Tibial nerve (tissue), 4 donors: ENCODE data around the gene PIP5K1B. TPM values are rescaled to one million over a fixed set of nuclear protein-coding genes. Genes with fewer than 3 reads are reported as not detected.

ENCODE experiments used
- DNase-seq, 2 donors: peaks; one replicate each; pipeline ENCODE4 v3.0.0-alpha.2; 2019; ENCODE audit warnings: low spot score in 2 of 2
- H3K27ac ChIP-seq, 4 donors: fragments of 200-600 bp; sonication (generic) in 3 of 4; one replicate each; pipeline ENCODE4 v1.5.1; 2017 to 2019; ENCODE audit warnings: mild to moderate bottlenecking in 1 of 4
- H3K27me3 ChIP-seq, 2 donors: fragments of 200-600 bp; sonication (generic) in 1 of 2; one replicate each; pipeline versions ENCODE4 v1.5.1 to v1.6.0; 2017 to 2019
- H3K36me3 ChIP-seq, 3 donors: fragments of 200-600 bp; sonication (generic); one replicate each; pipeline ENCODE4 v1.5.1; 2018 to 2019
- H3K4me1 ChIP-seq, 4 donors: fragments of 200-600 bp; sonication (generic) in 3 of 4; one replicate each; pipeline ENCODE4 v1.5.1; 2017 to 2019
- H3K4me3 ChIP-seq, 4 donors: fragments of 200-600 bp; sonication (generic) in 3 of 4; one replicate each; pipeline ENCODE4 v1.5.1; 2017 to 2019; ENCODE audit warnings: mild to moderate bottlenecking in 1 of 4, moderate library complexity in 1 of 4
- H3K9me3 ChIP-seq, 4 donors: fragments of 200-600 bp; sonication (generic) in 3 of 4; one replicate each; pipeline ENCODE4 v1.5.1; 2017 to 2019
- EP300 ChIP-seq, 2 donors: sonication (generic); formaldehyde crosslinking; IDR thresholded peaks; one replicate each; pipeline ENCODE4 v1.6.1; 2017; ENCODE audit warnings: antibody characterized with exemption in 2 of 2, mild to moderate bottlenecking in 1 of 2
- POLR2A ChIP-seq, 2 donors: fragments of 450-650 bp; IDR thresholded peaks; one replicate each; pipeline ENCODE4 v1.6.1; 2017; ENCODE audit warnings: antibody characterized with exemption in 2 of 2, mild to moderate bottlenecking in 2 of 2, moderate library complexity in 2 of 2
- WGBS, 2 donors: methylation state at CpG; one replicate each; pipeline ENCODE4 v1.1.5; 2018; 5-methylcytosine and 5-hydroxymethylcytosine counted together
- total RNA-seq, 4 donors: library from RNA; depleted of rRNA; stranded (reverse); fragments of >200 nt; gene quantifications; one replicate each; pipeline ENCODE4 v1.1.0, GENCODE V29; 2016
- TF ChIP-seq, protein P1 (sequence below), 5 experiments: fragments of 200-600 bp in 3 of 5; fragments of 450-650 bp in 2 of 5; sonication (generic) in 3 of 5; IDR thresholded peaks; one replicate each; pipeline ENCODE4 v1.5.1; 2016 to 2019; ENCODE audit warnings: antibody characterized with exemption in 5 of 5, mild to moderate bottlenecking in 3 of 5, moderate library complexity in 2 of 5

PIP5K1B gene
- total RNA-seq, 4 donors from 2014 or later: 0.20 to 6.8 (median 3.5) TPM

DNA sequence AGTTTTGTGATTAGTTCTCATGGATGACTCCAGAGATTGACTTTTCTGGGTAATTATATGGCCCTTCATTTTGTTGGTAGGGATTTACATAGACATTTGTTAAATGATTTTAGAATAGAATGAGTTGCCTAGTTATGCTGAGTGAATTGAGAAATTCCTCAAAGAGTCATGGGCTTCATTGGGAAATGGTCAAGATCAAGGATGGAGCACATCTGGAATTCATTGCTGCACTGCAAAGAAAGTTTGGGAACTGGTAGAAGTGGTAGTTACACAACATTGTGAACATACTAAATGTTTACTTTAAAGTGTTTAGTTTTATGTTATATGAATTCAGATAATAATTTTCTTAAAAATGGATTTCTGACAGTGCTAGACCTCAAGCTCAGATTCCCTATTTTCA, 46.5 kb downstream of the PIP5K1B start:
- H3K9me3 ChIP-seq: no peaks in the 10 kb centered on the region
- no peaks in the 10 kb centered on the region for H3K36me3 ChIP-seq
- no peak overlapping the region for H3K27ac ChIP-seq
- TF ChIP-seq, protein P1, sequence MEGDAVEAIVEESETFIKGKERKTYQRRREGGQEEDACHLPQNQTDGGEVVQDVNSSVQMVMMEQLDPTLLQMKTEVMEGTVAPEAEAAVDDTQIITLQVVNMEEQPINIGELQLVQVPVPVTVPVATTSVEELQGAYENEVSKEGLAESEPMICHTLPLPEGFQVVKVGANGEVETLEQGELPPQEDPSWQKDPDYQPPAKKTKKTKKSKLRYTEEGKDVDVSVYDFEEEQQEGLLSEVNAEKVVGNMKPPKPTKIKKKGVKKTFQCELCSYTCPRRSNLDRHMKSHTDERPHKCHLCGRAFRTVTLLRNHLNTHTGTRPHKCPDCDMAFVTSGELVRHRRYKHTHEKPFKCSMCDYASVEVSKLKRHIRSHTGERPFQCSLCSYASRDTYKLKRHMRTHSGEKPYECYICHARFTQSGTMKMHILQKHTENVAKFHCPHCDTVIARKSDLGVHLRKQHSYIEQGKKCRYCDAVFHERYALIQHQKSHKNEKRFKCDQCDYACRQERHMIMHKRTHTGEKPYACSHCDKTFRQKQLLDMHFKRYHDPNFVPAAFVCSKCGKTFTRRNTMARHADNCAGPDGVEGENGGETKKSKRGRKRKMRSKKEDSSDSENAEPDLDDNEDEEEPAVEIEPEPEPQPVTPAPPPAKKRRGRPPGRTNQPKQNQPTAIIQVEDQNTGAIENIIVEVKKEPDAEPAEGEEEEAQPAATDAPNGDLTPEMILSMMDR (IDR thresholded peaks at IDR 0.05): no peak
- TF ChIP-seq POLR2A (IDR thresholded peaks at IDR 0.05) (no peak), EP300 (IDR thresholded peaks at IDR 0.05) (no peak)
- no peak for DNase-seq
- no peaks in the 10 kb centered on the region for H3K4me1 ChIP-seq
- H3K4me3 ChIP-seq: no peak overlapping the region
- no peaks in the 10 kb centered on the region for H3K27me3 ChIP-seq

DNA sequence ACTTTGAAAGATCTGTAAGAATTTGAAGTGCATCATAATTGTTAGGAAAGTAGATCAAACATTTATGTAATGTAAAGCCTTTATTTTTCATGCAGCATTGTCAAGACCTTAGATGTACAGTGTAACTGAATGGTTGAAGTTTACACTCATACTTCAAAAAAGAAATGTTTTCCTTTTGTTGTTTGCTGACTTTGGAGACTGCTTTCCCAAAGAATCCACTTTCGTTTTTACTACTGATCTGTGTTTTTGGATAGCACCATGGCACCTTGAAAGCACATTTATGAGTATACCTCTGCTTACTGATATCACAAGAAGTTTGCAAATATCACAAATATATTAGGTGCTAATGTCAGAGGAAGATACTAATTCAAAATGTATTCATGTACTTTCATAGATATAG, 50.0 kb downstream of the PIP5K1B start:
- H3K27ac ChIP-seq: no peak overlapping the region
- H3K4me1 ChIP-seq: no peaks in the 10 kb centered on the region
- H3K27me3 ChIP-seq: no peaks in the 10 kb centered on the region
- no peak for DNase-seq
- 39 to 43% methylated on average over 1 of the region's 1 CpG for WGBS, 2 donors
- no peaks in the 10 kb centered on the region for H3K36me3 ChIP-seq
- no peak for TF ChIP-seq EP300 (IDR thresholded peaks at IDR 0.05)
- no peak for TF ChIP-seq POLR2A (IDR thresholded peaks at IDR 0.05)
- TF ChIP-seq, protein P1 (IDR thresholded peaks at IDR 0.05): no peak
- no peak overlapping the region for H3K4me3 ChIP-seq
- peaks cover 0 to 9% (median 2%) of the 10 kb centered on the region in 4 donors for H3K9me3 ChIP-seq

DNA sequence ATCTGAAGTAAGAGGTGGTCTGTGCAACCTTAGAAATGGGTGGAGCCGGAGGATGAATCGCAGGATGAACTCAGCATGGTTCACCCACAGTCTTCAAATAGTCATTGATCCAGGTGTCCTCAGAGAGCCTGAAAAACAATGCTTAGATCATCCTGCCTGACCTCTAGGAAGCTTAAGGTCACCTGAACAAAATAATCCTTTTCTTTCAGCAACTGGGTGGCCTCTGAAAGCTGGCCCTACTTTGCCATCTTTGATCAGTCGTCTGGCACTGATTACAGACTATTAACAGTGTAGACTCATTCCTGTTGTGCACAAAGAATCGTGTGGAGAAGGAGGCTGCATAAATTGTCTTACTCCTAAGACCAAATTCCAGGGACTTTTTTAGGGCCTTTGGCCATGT, 50.7 kb downstream of the PIP5K1B start:
- Histone ChIP-seq H3K27ac (no peak overlapping the region), H3K27me3 (no peaks in the 10 kb centered on the region), H3K4me3 (no peak overlapping the region), H3K9me3 (peaks cover 0 to 9% (median 2%) of the 10 kb centered on the region in 4 donors), H3K4me1 (no peaks in the 10 kb centered on the region), H3K36me3 (no peaks in the 10 kb centered on the region)
- TF ChIP-seq, protein P1 (IDR thresholded peaks at IDR 0.05): no peak
- TF ChIP-seq EP300 (IDR thresholded peaks at IDR 0.05) (no peak), POLR2A (IDR thresholded peaks at IDR 0.05) (no peak)
- 42% methylated on average over 4 of the region's 4 CpGs for WGBS, 2 donors
- no peak for DNase-seq

DNA sequence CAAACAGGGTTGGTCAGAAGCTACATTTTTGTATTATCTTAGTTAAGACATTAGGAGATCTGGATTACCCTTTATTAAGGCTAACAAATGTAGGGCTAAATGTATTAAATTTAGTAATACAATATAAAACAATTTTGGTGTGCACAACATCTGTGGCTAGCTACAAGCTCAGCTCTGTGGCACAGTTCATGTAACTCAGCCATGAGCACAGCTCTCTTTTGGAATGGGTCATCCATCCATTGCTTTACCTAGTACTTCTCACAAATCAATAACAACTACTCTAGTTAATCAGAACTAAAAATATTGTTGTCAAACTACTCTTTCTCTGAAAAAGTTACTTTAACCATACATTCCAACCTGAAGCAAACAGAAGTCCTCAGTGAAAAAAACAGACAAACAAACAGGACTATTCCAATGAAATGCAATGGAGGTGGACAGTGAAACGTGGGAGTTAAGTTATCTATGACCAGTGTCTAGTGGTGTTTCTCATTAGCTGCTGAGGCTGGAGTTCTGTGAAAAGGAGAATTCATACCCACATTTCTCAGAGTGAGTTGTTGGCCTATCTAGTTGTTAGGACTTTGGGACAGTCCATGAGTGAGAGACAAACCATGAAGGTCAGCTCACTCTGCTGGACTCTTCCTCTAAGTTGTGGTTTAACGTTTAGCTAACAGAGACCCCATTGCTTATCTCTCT, 55.1 kb downstream of the PIP5K1B start:
- Histone ChIP-seq H3K9me3 (peaks cover 0 to 9% (median 2%) of the 10 kb centered on the region in 4 donors), H3K36me3 (no peaks in the 10 kb centered on the region), H3K27ac (no peak overlapping the region), H3K4me3 (no peak overlapping the region), H3K27me3 (no peaks in the 10 kb centered on the region), H3K4me1 (no peaks in the 10 kb centered on the region)
- WGBS, 2 donors: 80 to 83% methylated on average over 2 of the region's 2 CpGs
- DNase-seq: no peak
- no peak for TF ChIP-seq EP300 (IDR thresholded peaks at IDR 0.05)
- TF ChIP-seq, protein P1 (IDR thresholded peaks at IDR 0.05): no peak
- TF ChIP-seq POLR2A (IDR thresholded peaks at IDR 0.05): no peak

DNA sequence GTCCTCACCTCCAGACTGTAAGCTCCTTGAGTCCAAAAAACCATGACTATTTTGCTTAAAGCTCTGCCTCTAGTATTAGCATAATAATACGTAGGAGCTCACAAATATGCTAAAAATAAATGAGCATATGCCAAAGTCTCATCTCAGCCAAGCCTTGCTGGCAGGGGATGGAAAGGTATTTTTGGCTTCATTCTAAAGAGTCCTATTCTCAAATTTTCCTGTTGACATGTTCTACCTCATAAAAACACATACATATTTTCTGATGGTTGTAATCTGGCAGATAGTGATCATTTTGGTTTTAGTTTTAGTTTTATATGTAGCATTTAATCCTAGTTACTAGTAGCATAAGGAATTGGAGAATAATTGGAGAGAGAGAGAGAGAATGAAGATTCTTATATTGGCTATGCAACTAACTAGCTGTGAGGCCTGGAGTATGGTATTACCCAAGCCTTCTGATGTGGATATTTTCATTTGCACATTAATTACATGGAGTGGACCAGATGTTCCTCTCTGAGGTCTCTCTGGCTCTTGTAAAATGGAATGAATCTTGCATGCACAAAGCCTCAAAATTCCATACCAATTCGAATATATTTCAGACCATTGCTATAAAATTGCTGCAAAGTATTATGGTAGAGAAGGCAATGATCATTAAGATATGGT, 55.8 kb downstream of the PIP5K1B start:
- no peak overlapping the region for H3K27ac ChIP-seq
- H3K36me3 ChIP-seq: no peaks in the 10 kb centered on the region
- no peaks in the 10 kb centered on the region for H3K4me1 ChIP-seq
- no peaks in the 10 kb centered on the region for H3K27me3 ChIP-seq
- TF ChIP-seq EP300 (IDR thresholded peaks at IDR 0.05) (no peak), POLR2A (IDR thresholded peaks at IDR 0.05) (no peak)
- TF ChIP-seq, protein P1 (IDR thresholded peaks at IDR 0.05): no peak
- 41 to 42% methylated on average over 2 of the region's 2 CpGs for WGBS, 2 donors
- no peak for DNase-seq
- peaks cover 0 to 9% (median 2%) of the 10 kb centered on the region in 4 donors for H3K9me3 ChIP-seq
- H3K4me3 ChIP-seq: no peak overlapping the region
